GM13977 (cell line): ENCODE data around the gene KDM2B.

Experiments
- DNase-seq: peaks from one replicate; pipeline ENCODE4 v3.0.0; 2012; ENCODE audit warnings: low spot score
- in situ Hi-C: fragments of 300-500 bp; cut with MboI; formaldehyde crosslinking; loops from one replicate; pipeline ENCODE4 v1.12.0; 2022; ENCODE audit warnings: low sequenced_read_pairs, low pct_unique_long_range_greater_than_20kb, mixed read lengths, inconsistent platforms; ENCODE audit not compliant: unreplicated experiment
- TF ChIP-seq, protein P1 (sequence below): IDR thresholded peaks from 2 replicates; pipeline ENCODE4 v1.5.1; 2012; ENCODE audit warnings: mild to moderate bottlenecking, control low read depth; ENCODE audit not compliant: insufficient read depth; ENCODE audit errors: extremely low read depth, missing control alignments

KDM2B gene

DNA sequence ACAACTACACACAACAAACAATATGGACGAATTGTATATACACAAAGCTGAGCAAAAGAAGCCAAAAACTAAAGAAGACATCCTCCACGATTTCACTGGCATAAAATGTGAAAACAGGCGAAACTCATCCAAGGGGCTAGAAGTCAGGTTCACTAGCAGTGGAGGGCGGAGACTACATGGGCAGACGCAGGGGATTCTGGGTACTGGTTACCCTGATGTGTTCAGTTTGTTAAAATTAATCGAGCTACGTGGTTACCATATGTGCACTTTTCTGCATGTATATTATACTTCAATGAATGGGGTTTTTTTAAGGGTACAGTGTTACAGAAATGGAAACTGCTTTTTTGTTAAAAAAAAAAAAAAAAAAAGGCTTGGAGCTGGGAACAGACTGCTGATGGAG, 12.3 kb downstream of the KDM2B start:
- in situ Hi-C loops: no loop called here
- TF ChIP-seq, protein P1, sequence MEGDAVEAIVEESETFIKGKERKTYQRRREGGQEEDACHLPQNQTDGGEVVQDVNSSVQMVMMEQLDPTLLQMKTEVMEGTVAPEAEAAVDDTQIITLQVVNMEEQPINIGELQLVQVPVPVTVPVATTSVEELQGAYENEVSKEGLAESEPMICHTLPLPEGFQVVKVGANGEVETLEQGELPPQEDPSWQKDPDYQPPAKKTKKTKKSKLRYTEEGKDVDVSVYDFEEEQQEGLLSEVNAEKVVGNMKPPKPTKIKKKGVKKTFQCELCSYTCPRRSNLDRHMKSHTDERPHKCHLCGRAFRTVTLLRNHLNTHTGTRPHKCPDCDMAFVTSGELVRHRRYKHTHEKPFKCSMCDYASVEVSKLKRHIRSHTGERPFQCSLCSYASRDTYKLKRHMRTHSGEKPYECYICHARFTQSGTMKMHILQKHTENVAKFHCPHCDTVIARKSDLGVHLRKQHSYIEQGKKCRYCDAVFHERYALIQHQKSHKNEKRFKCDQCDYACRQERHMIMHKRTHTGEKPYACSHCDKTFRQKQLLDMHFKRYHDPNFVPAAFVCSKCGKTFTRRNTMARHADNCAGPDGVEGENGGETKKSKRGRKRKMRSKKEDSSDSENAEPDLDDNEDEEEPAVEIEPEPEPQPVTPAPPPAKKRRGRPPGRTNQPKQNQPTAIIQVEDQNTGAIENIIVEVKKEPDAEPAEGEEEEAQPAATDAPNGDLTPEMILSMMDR: no peak
- no peak for DNase-seq

DNA sequence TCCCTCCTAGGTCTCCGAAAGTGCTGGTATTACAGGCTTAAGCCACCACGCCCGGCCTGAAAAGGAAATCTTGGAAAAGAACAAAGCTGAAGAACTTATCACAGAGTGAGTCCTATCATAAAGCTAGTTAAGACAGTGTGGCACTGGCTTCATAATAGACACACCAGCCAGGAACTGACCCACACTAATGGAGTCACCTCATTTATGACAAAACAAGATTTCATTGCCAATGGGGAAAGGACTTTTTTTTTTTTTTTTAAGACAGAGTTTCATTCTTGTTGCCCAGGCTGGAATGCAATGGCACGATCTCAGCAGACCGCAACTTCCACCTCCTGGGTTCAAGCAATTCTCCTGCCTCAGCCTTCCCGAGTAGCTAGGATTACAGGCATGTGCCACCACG, 15.7 kb downstream of the KDM2B start:
- in situ Hi-C loops: no loop called here
- TF ChIP-seq, protein P1: no peak
- no peak for DNase-seq

DNA sequence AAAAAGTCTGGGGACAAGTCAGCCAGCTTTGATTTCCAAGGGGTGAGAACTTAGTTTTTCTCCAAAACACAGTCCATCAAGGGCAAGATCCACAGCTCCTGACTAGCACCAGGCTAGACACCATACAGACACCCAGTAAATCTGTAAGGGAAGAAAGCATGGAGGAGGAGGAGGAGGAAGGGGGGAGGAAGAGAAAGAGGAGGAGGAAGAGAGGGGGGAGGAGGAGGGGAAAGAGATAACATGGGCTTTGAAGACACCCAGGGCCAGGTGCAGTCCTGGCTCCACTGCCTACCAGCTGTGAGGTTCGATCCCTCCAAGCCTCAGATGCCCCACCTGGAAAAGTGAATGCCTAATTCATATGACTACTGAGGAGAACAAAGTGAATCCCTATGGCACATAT, 18.3 kb downstream of the KDM2B start:
- DNase-seq: no peak

DNA sequence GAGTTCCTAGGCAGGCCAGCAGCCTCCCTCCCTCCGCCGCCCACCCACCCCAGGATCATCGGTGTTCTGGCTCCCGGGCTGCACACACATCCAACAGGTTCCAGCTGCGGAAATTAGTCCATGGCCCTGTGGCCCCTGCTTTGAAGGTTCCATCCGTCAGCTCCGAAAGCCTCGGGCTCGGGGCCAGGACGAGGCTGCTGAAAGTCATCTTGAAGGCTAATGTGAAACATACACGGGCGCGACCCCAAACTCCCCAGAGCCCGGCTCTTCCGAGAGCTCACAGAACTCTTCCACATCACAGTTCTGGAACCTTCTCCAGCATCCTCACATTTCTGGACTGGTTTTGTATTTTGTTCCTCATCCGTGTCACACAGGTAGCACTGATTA, 19.8 kb downstream of the KDM2B start:
- in situ Hi-C loops: no loop called here
- no peak for DNase-seq
- TF ChIP-seq, protein P1: no peak

More for the DNA sequence above, 18.3 kb downstream of the KDM2B start:
- in situ Hi-C loops: no loop called here
- TF ChIP-seq, protein P1: no peak

DNA sequence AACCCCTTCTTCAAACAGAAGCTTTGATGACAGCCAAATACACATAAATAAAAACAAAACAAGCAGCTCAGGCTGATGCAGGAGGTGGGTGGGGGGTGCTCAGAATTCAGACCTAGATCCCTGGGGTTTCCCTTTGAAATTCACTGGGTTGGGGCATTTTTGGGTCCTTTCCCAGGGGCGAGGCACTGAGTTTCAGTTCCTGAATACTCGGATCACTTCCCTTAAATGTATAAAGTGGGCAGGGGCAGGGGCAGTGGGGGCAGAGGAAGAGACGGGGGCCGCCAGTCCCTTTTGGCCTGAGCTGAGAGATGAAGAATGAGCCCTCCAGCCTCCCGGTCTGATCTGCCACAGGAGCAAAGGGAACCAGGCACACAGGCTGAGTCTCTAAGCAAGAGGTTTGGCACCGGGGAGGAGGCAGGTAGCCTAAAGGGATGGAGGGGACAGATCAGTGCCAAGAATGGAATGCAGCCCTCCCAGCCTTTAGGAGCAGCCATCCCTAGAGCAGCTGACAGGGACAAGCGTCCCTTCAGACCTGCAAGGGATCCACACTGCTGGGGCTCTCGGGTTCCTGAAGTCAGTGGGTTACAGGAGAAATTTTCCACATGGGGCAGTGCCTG, 20.3 kb downstream of the KDM2B start:
- in situ Hi-C loops: no loop called here
- TF ChIP-seq, protein P1: no peak
- DNase-seq: peak; percentile 72

DNA sequence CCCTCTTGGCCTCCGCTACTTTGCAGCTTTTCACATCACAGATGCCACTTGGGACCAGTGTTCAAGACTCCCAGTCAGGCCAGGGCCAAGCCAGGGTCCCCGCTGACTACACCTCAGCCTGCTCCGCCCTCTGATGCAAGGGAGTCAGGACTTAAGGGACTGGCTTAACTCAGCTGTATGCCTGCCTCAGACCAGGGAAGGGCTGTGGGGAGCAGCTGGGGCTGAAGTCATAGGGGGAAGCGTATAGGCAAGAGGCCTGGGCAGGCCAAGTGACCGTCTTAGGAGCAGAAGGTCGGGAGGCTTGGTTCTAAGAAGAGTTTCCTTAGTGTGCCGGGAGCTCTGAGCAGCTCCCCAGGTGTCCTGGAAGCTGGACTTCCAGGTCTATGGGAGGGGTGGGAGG, 21.9 kb downstream of the KDM2B start:
- in situ Hi-C loops: no loop called here
- TF ChIP-seq, protein P1: no peak
- no peak for DNase-seq
